GDM1 (cell line): ENCODE data around the gene CFAP20DC.
"Not testable (repeated sequence)": the region's sequence is repeated elsewhere in the genome, so short reads cannot be mapped to it uniquely, and the experiment has no call there.

Experiments used
- DNase-seq: peaks from one replicate; lab custom pipeline; 2025; lab: John Stamatoyannopoulos, UW

CFAP20DC gene

GRCh38 chr3:58962816-58963215 lies 87.0 kb downstream of the CFAP20DC start:
- no peak for DNase-seq

DNA sequence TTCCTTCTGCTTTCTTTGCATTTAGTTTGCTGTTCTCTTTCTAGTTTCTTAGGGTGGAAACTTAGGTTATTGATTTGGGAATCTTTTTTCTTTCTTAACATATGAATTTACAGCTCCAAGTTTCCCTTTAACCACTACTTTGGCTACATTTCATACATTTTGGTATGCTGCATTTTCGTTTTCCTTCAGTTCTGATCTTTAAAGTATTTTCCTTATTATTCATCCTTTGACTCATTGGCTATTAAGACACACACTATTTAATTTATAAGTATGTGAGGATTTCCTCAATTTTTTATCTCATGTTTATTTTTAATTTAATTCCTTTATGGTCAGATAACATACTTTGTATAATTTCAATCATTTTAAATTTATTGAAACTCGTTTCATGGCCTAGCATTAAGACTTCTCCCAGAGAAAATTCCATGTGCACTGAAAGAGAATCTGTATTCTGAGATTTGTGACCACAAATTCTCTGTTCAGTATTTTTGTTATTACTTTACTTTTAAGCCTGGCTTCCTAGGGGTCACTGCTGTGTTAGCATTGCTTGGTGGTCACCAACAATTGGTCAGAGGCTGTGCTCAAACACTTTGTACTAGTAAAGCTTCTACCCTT lies 87.7 kb downstream of the CFAP20DC start:
- no peak for DNase-seq

- DNase-seq = no peak
Measured at GRCh38 chr3:58955308-58955707, 94.5 kb downstream of the CFAP20DC start.

- no peak for DNase-seq
Measured at GRCh38 chr3:58953288-58953687, 96.5 kb downstream of the CFAP20DC start.

GRCh38 chr3:58952128-58952917 lies 97.5 kb downstream of the CFAP20DC start:
- DNase-seq = no peak

GRCh38 chr3:58948018-58948417 lies 101.8 kb downstream of the CFAP20DC start:
- DNase-seq = no peak

- no peak for DNase-seq
Measured at GRCh38 chr3:58946875-58947274, 103.0 kb downstream of the CFAP20DC start.

GRCh38 chr3:58938057-58938456 lies 111.8 kb downstream of the CFAP20DC start:
- no peak for DNase-seq

DNA sequence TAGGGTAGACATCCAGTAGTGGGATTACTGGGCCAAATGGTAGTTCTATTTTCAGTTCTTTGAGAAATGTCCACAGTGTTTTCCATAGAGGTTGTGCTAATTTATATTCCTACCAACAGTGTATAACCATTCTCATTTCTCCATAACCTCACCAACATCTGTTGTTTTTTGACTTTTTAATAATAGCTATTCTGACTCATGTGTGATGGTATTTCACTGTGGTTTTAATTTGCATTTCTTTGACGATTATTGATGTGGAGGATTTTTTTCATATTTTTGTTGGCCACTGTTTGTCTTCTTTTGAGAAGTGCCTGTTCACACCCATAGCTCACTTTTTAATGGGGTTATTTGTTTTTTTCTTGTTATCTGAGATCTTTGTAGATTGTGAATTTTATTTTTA lies 125.2 kb downstream of the CFAP20DC start:
- no peak for DNase-seq

GRCh38 chr3:58900386-58900785 lies 149.4 kb downstream of the CFAP20DC start:
- no peak for DNase-seq

DNA sequence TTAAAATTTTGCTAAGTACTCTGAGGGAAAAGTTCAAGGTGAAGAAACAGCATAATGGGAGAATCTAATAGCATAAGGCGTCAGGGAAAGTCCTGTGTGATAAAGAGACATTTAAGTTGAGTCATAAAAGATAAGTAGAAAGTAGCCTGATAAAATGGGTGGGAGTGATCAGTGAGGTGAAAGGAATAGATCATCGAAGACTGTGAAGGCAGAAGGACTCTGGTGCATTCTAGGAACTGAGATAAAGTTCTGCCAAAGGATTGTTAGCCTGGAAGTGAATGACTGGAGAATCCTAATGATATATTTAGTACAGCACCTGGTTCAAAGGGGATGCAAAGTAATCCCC lies 149.9 kb downstream of the CFAP20DC start:
- DNase-seq = no peak

DNA sequence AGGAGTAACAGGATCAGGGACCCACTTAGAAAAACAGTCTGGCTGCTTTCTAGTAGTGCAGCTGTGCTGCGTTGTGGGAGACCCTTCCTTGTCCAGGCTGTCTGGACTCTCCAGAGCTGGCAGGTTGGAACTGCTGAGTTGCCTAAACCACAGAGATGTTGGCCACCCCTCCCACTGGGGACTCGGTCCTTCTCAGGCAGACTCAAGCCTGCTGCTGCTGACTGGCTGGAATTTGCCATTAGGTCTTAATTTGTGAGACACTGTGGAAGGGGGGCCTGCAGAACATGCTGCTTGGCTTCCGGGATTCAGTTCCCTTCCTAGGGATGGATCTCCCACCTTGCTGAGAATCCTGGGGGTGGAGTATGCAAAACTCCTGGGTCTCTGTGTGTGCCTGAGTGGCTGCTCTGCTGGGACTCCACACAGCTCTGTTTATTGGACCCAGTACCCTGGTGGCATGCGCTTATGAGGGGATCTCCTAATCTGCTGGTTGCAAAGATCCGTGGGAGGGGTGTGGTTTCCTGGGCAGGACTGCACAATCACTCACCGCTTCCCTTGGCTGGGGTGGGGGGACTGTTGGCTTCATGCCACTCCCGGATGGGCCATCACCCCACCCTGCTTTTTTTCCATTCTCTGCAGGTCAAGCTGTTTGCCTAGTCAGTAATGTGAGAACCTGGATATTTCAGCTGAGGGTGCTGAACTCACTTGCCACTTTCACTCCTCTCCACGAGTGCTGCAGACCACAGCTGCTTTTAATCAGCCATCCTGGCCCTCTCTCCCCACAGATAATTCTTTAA lies 150.5 kb downstream of the CFAP20DC start:
- peak; percentile 83 for DNase-seq

- no peak for DNase-seq
Measured at GRCh38 chr3:58898513-58898912, 151.3 kb downstream of the CFAP20DC start.

DNA sequence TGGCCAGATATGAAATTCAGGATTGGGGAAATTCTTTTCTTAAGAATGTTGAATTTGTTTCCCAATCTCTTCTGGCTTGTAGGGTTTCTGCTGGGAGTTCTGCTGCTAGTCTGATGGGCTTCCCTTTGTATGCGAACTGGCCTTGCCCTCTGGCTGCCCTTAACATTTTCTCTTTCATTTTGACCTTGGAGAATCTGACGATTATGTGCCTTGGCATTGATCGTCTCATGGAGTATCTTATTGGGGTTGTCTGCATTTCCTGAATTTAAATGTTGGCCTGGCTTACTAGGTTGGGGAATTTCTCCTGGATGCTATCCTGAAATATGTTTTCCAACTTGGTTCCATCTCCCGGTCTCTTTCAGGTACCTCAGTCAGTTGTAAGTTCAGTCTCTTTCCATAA lies 152.2 kb downstream of the CFAP20DC start:
- no peak for DNase-seq

DNA sequence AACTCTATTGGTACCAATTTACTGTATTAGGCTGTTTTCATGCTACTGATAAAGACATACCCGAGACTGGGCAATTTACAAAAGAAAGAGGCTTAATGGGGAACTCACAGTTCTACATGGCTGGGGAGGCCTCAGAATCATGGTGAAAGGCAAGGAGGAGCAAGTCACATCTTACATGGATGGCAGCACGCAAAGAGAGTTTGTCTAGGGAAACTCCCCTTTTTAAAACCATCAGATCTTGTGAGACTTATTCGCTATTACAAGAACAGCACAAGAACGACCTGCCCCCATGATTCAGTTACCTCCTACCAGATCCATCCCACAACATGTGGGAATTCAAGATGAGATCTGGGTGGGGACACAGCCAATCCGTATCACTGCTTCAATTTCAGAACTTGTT lies 154.1 kb downstream of the CFAP20DC start:
- not testable (repeated sequence) for DNase-seq

- not testable (repeated sequence) for DNase-seq
Measured at GRCh38 chr3:58892526-58892925, 157.3 kb downstream of the CFAP20DC start.

DNA sequence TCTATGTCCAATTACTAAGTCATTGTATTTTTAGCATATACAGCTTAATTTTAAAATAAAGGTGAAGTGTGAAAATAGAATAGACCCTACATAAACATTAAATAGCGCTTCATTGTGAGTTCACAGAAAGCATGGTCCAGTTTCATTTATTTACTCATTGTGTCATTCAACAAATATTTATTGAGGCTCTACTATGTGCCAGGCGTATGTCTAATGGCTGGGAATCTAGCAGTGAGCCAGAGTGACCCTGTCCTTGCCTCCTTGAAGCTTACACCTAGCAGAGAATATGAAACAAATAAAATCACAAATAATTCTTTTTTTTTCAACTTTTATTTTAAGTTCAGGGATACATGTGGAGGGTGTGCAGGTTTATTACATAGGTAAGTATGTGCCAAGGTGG lies 161.7 kb downstream of the CFAP20DC start:
- DNase-seq = no peak

GRCh38 chr3:58884453-58884852 lies 165.4 kb downstream of the CFAP20DC start:
- no peak for DNase-seq

- no peak for DNase-seq
Measured at GRCh38 chr3:58880182-58880581, 169.6 kb downstream of the CFAP20DC start.

GRCh38 chr3:58874795-58875194 lies 175.0 kb downstream of the CFAP20DC start:
- DNase-seq = no peak

- DNase-seq = peak; percentile 55
Measured at GRCh38 chr3:58874248-58874741, 175.5 kb downstream of the CFAP20DC start.

GRCh38 chr3:58868097-58868779 lies 181.6 kb downstream of the CFAP20DC start:
- DNase-seq = peak; percentile 22
